Endodermal cell (in vitro differentiated cells): ENCODE results near the gene GDAP1L1. TPM values are rescaled to one million over a fixed set of nuclear protein-coding genes. Genes with fewer than 3 reads are reported as not detected.
A peak's percentile ranks its signal among the peaks of the same experiment; 100 is the strongest.

Source experiments
- DNase-seq: peaks from one replicate; pipeline ENCODE4 v3.0.0-alpha.2; 2017
- H3K27ac ChIP-seq: 2 replicates; pipeline ENCODE4 v1.5.1; 2013; ENCODE audit warnings: mild to moderate bottlenecking, low read depth, low read length, moderate library complexity
- H3K27me3 ChIP-seq: 2 replicates; pipeline ENCODE4 v1.6.1; 2013; ENCODE audit warnings: mild to moderate bottlenecking, low read length, moderate library complexity; ENCODE audit not compliant: insufficient read depth, control insufficient read depth, poor library complexity, severe bottlenecking
- H3K36me3 ChIP-seq: 2 replicates; pipeline ENCODE4 v1.7.0; 2013; ENCODE audit warnings: mild to moderate bottlenecking, low read length, moderate library complexity; ENCODE audit not compliant: control insufficient read depth, insufficient read depth
- H3K4me1 ChIP-seq: one replicate; pipeline ENCODE4 v1.7.0; 2013; ENCODE audit warnings: low read length; ENCODE audit not compliant: control insufficient read depth, insufficient read depth
- H3K4me3 ChIP-seq: 2 replicates; pipeline ENCODE4 v1.5.1; 2013; ENCODE audit warnings: mild to moderate bottlenecking, low read length, moderate library complexity
- H3K9ac ChIP-seq: 2 replicates; pipeline ENCODE4 v1.6.1; 2013; ENCODE audit warnings: mild to moderate bottlenecking, low read length, moderate library complexity; ENCODE audit not compliant: poor library complexity, severe bottlenecking; ENCODE audit errors: extremely low read depth
- H3K9me3 ChIP-seq: 2 replicates; pipeline ENCODE4 v1.6.1; 2013; ENCODE audit warnings: mild to moderate bottlenecking, low read length, moderate library complexity; ENCODE audit not compliant: control insufficient read depth
- H3K27ac Mint-ChIP-seq: 2 replicates; pipeline ENCODE4 v1.8.0; 2020; ENCODE audit warnings: mixed read lengths
- H3K27me3 Mint-ChIP-seq: 2 replicates; pipeline ENCODE4 v1.8.0; 2021; ENCODE audit warnings: mild to moderate bottlenecking, mixed read lengths; ENCODE audit not compliant: insufficient read depth
- H3K36me3 Mint-ChIP-seq: 2 replicates; pipeline ENCODE4 v1.8.0; 2020; ENCODE audit warnings: low read depth, mixed read lengths
- H3K4me1 Mint-ChIP-seq: 2 replicates; pipeline ENCODE4 v1.8.0; 2020; ENCODE audit warnings: mixed read lengths
- H3K4me3 Mint-ChIP-seq: 2 replicates; pipeline ENCODE4 v1.8.0; 2020; ENCODE audit warnings: mild to moderate bottlenecking, moderate library complexity, mixed read lengths
- H3K9me3 Mint-ChIP-seq: 2 replicates; pipeline ENCODE4 v1.8.0; 2020; ENCODE audit warnings: mild to moderate bottlenecking, mixed read lengths
- WGBS, 2 experiments: methylation state at CpG; one replicate each; pipeline versions ENCODE4 v1.1.5 to v1.1.7; 2013; ENCODE audit warnings: missing lambda C conversion rate in 2 of 2, mixed read lengths in 1 of 2; ENCODE audit not compliant: insufficient coverage in 1 of 2, insufficient read length in 1 of 2; 5-methylcytosine and 5-hydroxymethylcytosine counted together
- total RNA-seq, 2 donors: library from RNA; stranded (reverse); fragmentation: NEBNext Ultra II Directional in 1 of 2; extraction: Animal tissue kit (Norgen Biotek cat#: 25700) in 1 of 2; gene quantifications; 2 replicates in 1 of 2; 3 replicates in 1 of 2; pipeline ENCODE4 v1.2.1, GENCODE V29; 2021
- TF ChIP-seq, protein P1 (sequence below): fragments of 200-600 bp; sonication (generic); conservative IDR thresholded peaks from 2 replicates; pipeline ENCODE4 v1.5.0; 2021; ENCODE audit warnings: antibody characterized with exemption, mild to moderate bottlenecking

GDAP1L1 gene
- total RNA-seq, 2 donors from 2014 or later, result 1.9 TPM; not detected in 1

DNA sequence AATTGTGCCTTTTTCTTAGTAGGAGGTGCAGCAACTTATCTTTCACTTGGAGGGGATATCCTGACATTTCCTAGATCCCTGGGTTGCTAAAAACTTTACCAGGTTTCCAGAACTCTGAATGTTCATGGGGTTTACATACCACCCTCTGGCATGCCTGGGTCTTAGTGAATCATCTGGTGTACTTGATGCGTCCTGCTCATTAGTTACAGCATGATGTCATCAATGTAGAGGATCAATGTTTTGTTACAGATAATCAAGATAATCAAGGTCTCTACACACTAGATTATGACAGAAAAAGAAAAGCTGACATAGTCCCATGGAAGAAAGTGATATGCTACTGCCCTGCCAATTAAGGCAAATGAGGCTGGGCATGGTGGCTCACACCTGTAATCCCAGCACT is 36.9 kb downstream of the GDAP1L1 start:
- Histone ChIP-seq H3K9ac (no peak overlapping the region), H3K27me3 (no peaks in the 10 kb centered on the region), H3K4me1 (no peaks in the 10 kb centered on the region), H3K4me3 (no peak overlapping the region), H3K27ac (no peak overlapping the region), H3K36me3 (no peaks in the 10 kb centered on the region), H3K9me3 (peaks cover 14% of the 10 kb centered on the region)
- H3K4me3 Mint-ChIP-seq, result no peak overlapping the region
- 88 to 100% methylated on average over 1 of the region's 1 CpG for WGBS, 2 experiments
- H3K27ac Mint-ChIP-seq, result no peak overlapping the region
- H3K27me3 Mint-ChIP-seq, result peaks cover 8% of the 10 kb centered on the region
- TF ChIP-seq, protein P1, sequence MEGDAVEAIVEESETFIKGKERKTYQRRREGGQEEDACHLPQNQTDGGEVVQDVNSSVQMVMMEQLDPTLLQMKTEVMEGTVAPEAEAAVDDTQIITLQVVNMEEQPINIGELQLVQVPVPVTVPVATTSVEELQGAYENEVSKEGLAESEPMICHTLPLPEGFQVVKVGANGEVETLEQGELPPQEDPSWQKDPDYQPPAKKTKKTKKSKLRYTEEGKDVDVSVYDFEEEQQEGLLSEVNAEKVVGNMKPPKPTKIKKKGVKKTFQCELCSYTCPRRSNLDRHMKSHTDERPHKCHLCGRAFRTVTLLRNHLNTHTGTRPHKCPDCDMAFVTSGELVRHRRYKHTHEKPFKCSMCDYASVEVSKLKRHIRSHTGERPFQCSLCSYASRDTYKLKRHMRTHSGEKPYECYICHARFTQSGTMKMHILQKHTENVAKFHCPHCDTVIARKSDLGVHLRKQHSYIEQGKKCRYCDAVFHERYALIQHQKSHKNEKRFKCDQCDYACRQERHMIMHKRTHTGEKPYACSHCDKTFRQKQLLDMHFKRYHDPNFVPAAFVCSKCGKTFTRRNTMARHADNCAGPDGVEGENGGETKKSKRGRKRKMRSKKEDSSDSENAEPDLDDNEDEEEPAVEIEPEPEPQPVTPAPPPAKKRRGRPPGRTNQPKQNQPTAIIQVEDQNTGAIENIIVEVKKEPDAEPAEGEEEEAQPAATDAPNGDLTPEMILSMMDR, result no peak
- peaks cover 3% of the 10 kb centered on the region for H3K36me3 Mint-ChIP-seq
- DNase-seq, result no peak
- H3K9me3 Mint-ChIP-seq, result peaks cover 6% of the 10 kb centered on the region
- no peaks in the 10 kb centered on the region for H3K4me1 Mint-ChIP-seq

DNA sequence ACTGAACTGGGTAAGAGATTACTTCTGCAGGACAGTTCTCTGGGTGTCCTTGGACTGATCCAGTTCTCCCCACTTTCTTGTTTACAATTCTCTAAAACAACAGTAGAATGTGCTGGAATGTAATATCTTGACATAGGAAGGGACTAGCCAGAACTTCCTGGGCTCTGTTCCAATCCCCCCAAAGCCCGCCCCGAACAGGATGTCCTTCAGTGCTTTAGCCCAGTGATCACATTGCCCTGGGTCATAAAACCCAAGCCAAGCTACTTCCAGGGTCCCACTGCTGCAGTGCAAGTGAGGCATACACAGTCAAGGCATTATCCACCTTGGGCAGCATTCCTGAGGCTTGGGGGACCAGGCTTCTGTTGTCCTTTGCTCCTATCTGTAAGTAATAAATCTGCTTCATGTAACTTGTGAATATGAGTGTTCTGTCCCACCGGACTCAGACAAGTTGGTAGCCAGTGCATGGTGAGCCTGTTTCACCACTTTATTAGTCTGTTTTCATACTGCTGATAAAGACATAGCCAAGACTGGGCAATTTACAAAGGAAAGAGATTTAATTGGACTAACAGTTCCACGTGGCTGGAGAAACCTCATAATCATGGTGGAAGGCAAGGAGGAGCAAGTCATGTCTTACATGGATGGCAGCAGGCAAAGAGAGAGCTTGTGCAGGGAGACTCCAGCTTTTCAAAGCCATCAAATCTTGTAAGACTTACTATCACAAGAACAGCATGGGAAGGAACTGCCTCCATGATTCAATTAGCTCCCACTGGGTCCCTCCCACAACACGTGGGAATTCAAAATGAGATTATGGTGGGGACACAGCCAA is 40.4 kb downstream of the GDAP1L1 start:
- DNase-seq, result no peak
- TF ChIP-seq, protein P1, result no peak
- peaks cover 14% of the 10 kb centered on the region for H3K9me3 ChIP-seq
- 77 to 79% methylated on average over 5 of the region's 5 CpGs for WGBS, 2 experiments
- Mint-ChIP-seq H3K36me3 (peaks cover 5% of the 10 kb centered on the region), H3K4me1 (peaks cover 18% of the 10 kb centered on the region), H3K9me3 (peaks cover 6% of the 10 kb centered on the region), H3K4me3 (no peak overlapping the region), H3K27me3 (peaks cover 8% of the 10 kb centered on the region), H3K27ac (no peak overlapping the region)
- H3K4me3 ChIP-seq, result no peak overlapping the region
- no peaks in the 10 kb centered on the region for H3K27me3 ChIP-seq
- no peaks in the 10 kb centered on the region for H3K4me1 ChIP-seq
- no peak overlapping the region for H3K9ac ChIP-seq
- H3K27ac ChIP-seq, result no peak overlapping the region
- H3K36me3 ChIP-seq, result no peaks in the 10 kb centered on the region

DNA sequence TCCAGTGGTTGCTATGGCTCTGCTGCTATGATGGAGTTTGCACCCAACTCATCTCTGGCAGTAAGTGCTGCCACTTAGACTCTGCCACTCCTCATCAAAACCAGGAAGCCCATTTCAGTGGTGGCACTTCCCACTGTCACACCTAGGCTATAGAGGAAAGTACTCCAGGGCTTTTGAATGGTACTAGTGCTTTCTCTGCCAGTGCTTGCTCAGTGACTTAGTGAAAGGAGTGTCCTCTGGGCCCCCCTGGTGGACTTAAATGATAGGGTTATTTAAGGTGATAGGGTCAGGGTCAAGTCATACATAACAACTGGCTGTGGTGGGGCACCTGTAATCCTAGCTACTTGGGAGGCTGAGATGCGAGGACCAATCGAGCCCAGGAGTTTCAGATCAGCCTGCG is 41.1 kb downstream of the GDAP1L1 start:
- Mint-ChIP-seq H3K9me3 (peaks cover 6% of the 10 kb centered on the region), H3K4me1 (peaks cover 18% of the 10 kb centered on the region), H3K27ac (no peak overlapping the region), H3K27me3 (peaks cover 8% of the 10 kb centered on the region), H3K36me3 (peaks cover 5% of the 10 kb centered on the region), H3K4me3 (no peak overlapping the region)
- no peak overlapping the region for H3K9ac ChIP-seq
- peaks cover 14% of the 10 kb centered on the region for H3K9me3 ChIP-seq
- 100% methylated on average over 3 of the region's 3 CpGs; no CpG with 5 or more reads in 1 of the 2 experiments for WGBS, 2 experiments
- no peaks in the 10 kb centered on the region for H3K27me3 ChIP-seq
- TF ChIP-seq, protein P1, result peak; percentile 55
- H3K4me3 ChIP-seq, result no peak overlapping the region
- no peak for DNase-seq
- no peaks in the 10 kb centered on the region for H3K4me1 ChIP-seq
- no peak overlapping the region for H3K27ac ChIP-seq
- no peaks in the 10 kb centered on the region for H3K36me3 ChIP-seq
